ENCODE results near the gene ANXA11.
"Not testable (repeated sequence)": the region's sequence is repeated elsewhere in the genome, so short reads cannot be mapped to it uniquely, and the experiment has no call there.

The ANXA11 gene

GRCh38 chr10:80157561-80157960 is 47.8 kb downstream of the ANXA11 start:
- peaks cover 2% of the 10 kb centered on the region; the same call in 1 of the 2 replicates for H3K36me3 ChIP-seq (ENCODE audit: insufficient read depth, low read length)
- H3K9ac ChIP-seq (ENCODE audit: low read depth, low read length): no peak overlapping the region
- no peaks in the 10 kb centered on the region for H3K9me3 ChIP-seq (ENCODE audit: control insufficient read depth, insufficient read depth, low read length)
- peaks cover 12% of the 10 kb centered on the region; the same call in 1 of the 2 replicates for H3K4me1 ChIP-seq (ENCODE audit: insufficient read depth, low read length)

GRCh38 chr10:80156216-80156615 is 49.1 kb downstream of the ANXA11 start:
- H3K36me3 ChIP-seq (ENCODE audit: insufficient read depth, low read length): peaks cover 2% of the 10 kb centered on the region; the same call in 1 of the 2 replicates

GRCh38 chr10:80155696-80156215 is 49.6 kb downstream of the ANXA11 start:
- Histone ChIP-seq H3K36me3 (ENCODE audit: insufficient read depth, low read length) (peaks cover 2% of the 10 kb centered on the region; the same call in 1 of the 2 replicates), H3K9me3 (ENCODE audit: control insufficient read depth, insufficient read depth, low read length) (no peaks in the 10 kb centered on the region; the same call in 1 of the 2 replicates), H3K9ac (ENCODE audit: low read depth, low read length) (no peak overlapping the region), H3K4me1 (ENCODE audit: insufficient read depth, low read length) (peaks cover 12% of the 10 kb centered on the region; the same call in 1 of the 2 replicates)

More at GRCh38 chr10:80156216-80156615, 49.1 kb downstream of the ANXA11 start:
- H3K9ac ChIP-seq (ENCODE audit: low read depth, low read length): no peak overlapping the region
- H3K4me1 ChIP-seq (ENCODE audit: insufficient read depth, low read length): peaks cover 12% of the 10 kb centered on the region; the same call in 1 of the 2 replicates
- no peaks in the 10 kb centered on the region for H3K9me3 ChIP-seq (ENCODE audit: control insufficient read depth, insufficient read depth, low read length)

GRCh38 chr10:80154978-80155695 is 50.2 kb downstream of the ANXA11 start:
- Histone ChIP-seq H3K9ac (ENCODE audit: low read depth, low read length) (no peak overlapping the region), H3K36me3 (ENCODE audit: insufficient read depth, low read length) (peaks cover 2% of the 10 kb centered on the region; the same call in 1 of the 2 replicates), H3K9me3 (ENCODE audit: control insufficient read depth, insufficient read depth, low read length) (no peaks in the 10 kb centered on the region; the same call in 1 of the 2 replicates), H3K4me1 (ENCODE audit: insufficient read depth, low read length) (peaks cover 12% of the 10 kb centered on the region; the same call in 1 of the 2 replicates)

- peaks cover 12% of the 10 kb centered on the region; the same call in 1 of the 2 replicates for H3K4me1 ChIP-seq (ENCODE audit: insufficient read depth, low read length)
- no peak overlapping the region for H3K9ac ChIP-seq (ENCODE audit: low read depth, low read length)
- peaks cover 2% of the 10 kb centered on the region; the same call in 1 of the 2 replicates for H3K36me3 ChIP-seq (ENCODE audit: insufficient read depth, low read length)
- no peaks in the 10 kb centered on the region; the same call in 1 of the 2 replicates for H3K9me3 ChIP-seq (ENCODE audit: control insufficient read depth, insufficient read depth, low read length)
Measured at GRCh38 chr10:80154626-80154977, 50.7 kb downstream of the ANXA11 start.

GRCh38 chr10:80153460-80153859 is 51.9 kb downstream of the ANXA11 start:
- Histone ChIP-seq H3K36me3 (ENCODE audit: insufficient read depth, low read length) (peaks cover 2% of the 10 kb centered on the region; the same call in 1 of the 2 replicates), H3K4me1 (ENCODE audit: insufficient read depth, low read length) (peaks cover 5% of the 10 kb centered on the region; the same call in 1 of the 2 replicates), H3K9ac (ENCODE audit: low read depth, low read length) (no peak overlapping the region), H3K9me3 (ENCODE audit: control insufficient read depth, insufficient read depth, low read length) (peaks cover 3% of the 10 kb centered on the region; the same call in 1 of the 2 replicates)

- no peak overlapping the region for H3K9ac ChIP-seq (ENCODE audit: low read depth, low read length)
- no peaks in the 10 kb centered on the region for H3K4me1 ChIP-seq (ENCODE audit: insufficient read depth, low read length)
- peaks cover 2% of the 10 kb centered on the region; the same call in 1 of the 2 replicates for H3K36me3 ChIP-seq (ENCODE audit: insufficient read depth, low read length)
- peaks cover 3% of the 10 kb centered on the region; the same call in 1 of the 2 replicates for H3K9me3 ChIP-seq (ENCODE audit: control insufficient read depth, insufficient read depth, low read length)
Measured at GRCh38 chr10:80152820-80153219, 52.5 kb downstream of the ANXA11 start.

- Histone ChIP-seq H3K36me3 (ENCODE audit: insufficient read depth, low read length) (peaks cover 2% of the 10 kb centered on the region; the same call in 1 of the 2 replicates), H3K4me1 (ENCODE audit: insufficient read depth, low read length) (no peaks in the 10 kb centered on the region), H3K9ac (ENCODE audit: low read depth, low read length) (no peak overlapping the region), H3K9me3 (ENCODE audit: control insufficient read depth, insufficient read depth, low read length) (peaks cover 3% of the 10 kb centered on the region; the same call in 1 of the 2 replicates)
Measured at GRCh38 chr10:80150172-80150571, 55.2 kb downstream of the ANXA11 start.

GRCh38 chr10:80149123-80149522 is 56.2 kb downstream of the ANXA11 start:
- Histone ChIP-seq H3K4me1 (ENCODE audit: insufficient read depth, low read length) (no peaks in the 10 kb centered on the region; the same call in 1 of the 2 replicates), H3K9ac (ENCODE audit: low read depth, low read length) (no peak overlapping the region), H3K9me3 (ENCODE audit: control insufficient read depth, insufficient read depth, low read length) (peaks cover 3% of the 10 kb centered on the region; the same call in 1 of the 2 replicates), H3K36me3 (ENCODE audit: insufficient read depth, low read length) (no peaks in the 10 kb centered on the region)

- no peaks in the 10 kb centered on the region; the same call in 1 of the 2 replicates for H3K4me1 ChIP-seq (ENCODE audit: insufficient read depth, low read length)
- no peak overlapping the region for H3K9ac ChIP-seq (ENCODE audit: low read depth, low read length)
- H3K9me3 ChIP-seq (ENCODE audit: control insufficient read depth, insufficient read depth, low read length): peaks cover 3% of the 10 kb centered on the region; the same call in 1 of the 2 replicates
- no peaks in the 10 kb centered on the region for H3K36me3 ChIP-seq (ENCODE audit: insufficient read depth, low read length)
Measured at GRCh38 chr10:80148166-80148805, 57.1 kb downstream of the ANXA11 start.

- Histone ChIP-seq H3K36me3 (ENCODE audit: insufficient read depth, low read length) (no peaks in the 10 kb centered on the region), H3K9ac (ENCODE audit: low read depth, low read length) (no peak overlapping the region), H3K9me3 (ENCODE audit: control insufficient read depth, insufficient read depth, low read length) (peaks cover 3% of the 10 kb centered on the region; the same call in 1 of the 2 replicates), H3K4me1 (ENCODE audit: insufficient read depth, low read length) (no peaks in the 10 kb centered on the region; the same call in 1 of the 2 replicates)
Measured at GRCh38 chr10:80146918-80147317, 58.4 kb downstream of the ANXA11 start.

GRCh38 chr10:80145406-80146308 is 59.7 kb downstream of the ANXA11 start:
- not testable (repeated sequence) for H3K36me3 ChIP-seq (ENCODE audit: insufficient read depth, low read length); H3K9ac ChIP-seq (ENCODE audit: low read depth, low read length); H3K9me3 ChIP-seq (ENCODE audit: control insufficient read depth, insufficient read depth, low read length); H3K4me1 ChIP-seq (ENCODE audit: insufficient read depth, low read length)

GRCh38 chr10:80144696-80145131 is 60.6 kb downstream of the ANXA11 start:
- Histone ChIP-seq H3K9ac (ENCODE audit: low read depth, low read length) (peak overlapping the region; percentile 15; the same call in 1 of the 2 replicates), H3K36me3 (ENCODE audit: insufficient read depth, low read length) (no peaks in the 10 kb centered on the region), H3K4me1 (ENCODE audit: insufficient read depth, low read length) (no peaks in the 10 kb centered on the region; the same call in 1 of the 2 replicates), H3K9me3 (ENCODE audit: control insufficient read depth, insufficient read depth, low read length) (peaks cover 3% of the 10 kb centered on the region; the same call in 1 of the 2 replicates)

Data from ES-I3 (cell line).